ENCODE data around the gene PCDHB2.
"Not testable (repeated sequence)": the region's sequence is repeated elsewhere in the genome, so short reads cannot be mapped to it uniquely, and the experiment has no call there.

Gene PCDHB2

DNA sequence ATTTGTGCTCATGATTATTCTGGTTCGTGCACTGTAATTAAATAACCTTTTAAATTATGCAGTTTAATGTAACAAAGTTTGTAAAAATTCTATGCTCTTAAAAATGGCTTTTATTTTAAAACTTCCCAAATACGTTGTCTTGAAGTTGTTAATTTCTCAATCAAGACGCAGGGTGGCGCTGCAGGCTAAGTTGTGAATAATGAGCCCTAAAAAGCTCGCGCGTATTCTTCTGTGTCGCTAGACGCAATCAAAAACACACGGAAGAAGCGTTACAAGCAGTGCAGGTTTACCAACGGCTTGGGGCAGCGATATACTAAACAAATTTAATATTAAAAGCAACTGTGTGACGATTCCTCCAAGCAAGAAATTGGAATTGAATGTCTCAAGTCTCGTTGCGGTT is 27.1 kb downstream of the PCDHB2 start, which contains the start of gene PCDHB4:
Gene PCDHB4 (plus strand): TSS at position 256 of the 400 bp plus-strand sequence. CDS start 181 bp downstream, outside the sequence.
- TF ChIP-seq, protein P1, sequence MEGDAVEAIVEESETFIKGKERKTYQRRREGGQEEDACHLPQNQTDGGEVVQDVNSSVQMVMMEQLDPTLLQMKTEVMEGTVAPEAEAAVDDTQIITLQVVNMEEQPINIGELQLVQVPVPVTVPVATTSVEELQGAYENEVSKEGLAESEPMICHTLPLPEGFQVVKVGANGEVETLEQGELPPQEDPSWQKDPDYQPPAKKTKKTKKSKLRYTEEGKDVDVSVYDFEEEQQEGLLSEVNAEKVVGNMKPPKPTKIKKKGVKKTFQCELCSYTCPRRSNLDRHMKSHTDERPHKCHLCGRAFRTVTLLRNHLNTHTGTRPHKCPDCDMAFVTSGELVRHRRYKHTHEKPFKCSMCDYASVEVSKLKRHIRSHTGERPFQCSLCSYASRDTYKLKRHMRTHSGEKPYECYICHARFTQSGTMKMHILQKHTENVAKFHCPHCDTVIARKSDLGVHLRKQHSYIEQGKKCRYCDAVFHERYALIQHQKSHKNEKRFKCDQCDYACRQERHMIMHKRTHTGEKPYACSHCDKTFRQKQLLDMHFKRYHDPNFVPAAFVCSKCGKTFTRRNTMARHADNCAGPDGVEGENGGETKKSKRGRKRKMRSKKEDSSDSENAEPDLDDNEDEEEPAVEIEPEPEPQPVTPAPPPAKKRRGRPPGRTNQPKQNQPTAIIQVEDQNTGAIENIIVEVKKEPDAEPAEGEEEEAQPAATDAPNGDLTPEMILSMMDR (IDR thresholded peaks at IDR 0.05; ENCODE audit: control insufficient read depth, extremely low read depth, insufficient read depth), result peak; percentile 58
- peak within 1 kb of the TSS; percentile 23 for H3K4me3 ChIP-seq (ENCODE audit: low read depth, low read length)
- peak; percentile 31 for DNase-seq (ENCODE audit: low read depth)

DNA sequence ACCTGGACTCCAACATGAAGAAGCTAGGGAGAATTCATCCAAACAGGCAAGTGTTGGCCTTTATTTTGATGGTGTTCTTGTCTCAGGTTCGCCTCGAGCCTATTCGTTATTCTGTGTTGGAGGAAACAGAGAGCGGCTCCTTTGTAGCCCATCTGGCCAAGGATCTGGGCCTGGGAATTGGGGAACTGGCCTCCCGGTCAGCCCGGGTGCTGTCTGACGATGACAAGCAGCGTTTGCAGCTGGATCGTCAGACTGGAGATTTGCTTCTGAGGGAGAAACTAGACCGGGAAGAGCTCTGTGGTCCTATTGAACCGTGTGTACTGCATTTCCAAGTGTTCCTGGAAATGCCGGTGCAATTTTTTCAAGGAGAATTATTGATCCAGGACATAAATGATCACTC is 27.6 kb downstream of the PCDHB2 start:
- peak overlapping the region; percentile 23 for H3K4me3 ChIP-seq (ENCODE audit: low read depth, low read length)
- no peak for DNase-seq (ENCODE audit: low read depth)
- TF ChIP-seq, protein P1 (IDR thresholded peaks at IDR 0.05; ENCODE audit: control insufficient read depth, extremely low read depth, insufficient read depth), result no peak

DNA sequence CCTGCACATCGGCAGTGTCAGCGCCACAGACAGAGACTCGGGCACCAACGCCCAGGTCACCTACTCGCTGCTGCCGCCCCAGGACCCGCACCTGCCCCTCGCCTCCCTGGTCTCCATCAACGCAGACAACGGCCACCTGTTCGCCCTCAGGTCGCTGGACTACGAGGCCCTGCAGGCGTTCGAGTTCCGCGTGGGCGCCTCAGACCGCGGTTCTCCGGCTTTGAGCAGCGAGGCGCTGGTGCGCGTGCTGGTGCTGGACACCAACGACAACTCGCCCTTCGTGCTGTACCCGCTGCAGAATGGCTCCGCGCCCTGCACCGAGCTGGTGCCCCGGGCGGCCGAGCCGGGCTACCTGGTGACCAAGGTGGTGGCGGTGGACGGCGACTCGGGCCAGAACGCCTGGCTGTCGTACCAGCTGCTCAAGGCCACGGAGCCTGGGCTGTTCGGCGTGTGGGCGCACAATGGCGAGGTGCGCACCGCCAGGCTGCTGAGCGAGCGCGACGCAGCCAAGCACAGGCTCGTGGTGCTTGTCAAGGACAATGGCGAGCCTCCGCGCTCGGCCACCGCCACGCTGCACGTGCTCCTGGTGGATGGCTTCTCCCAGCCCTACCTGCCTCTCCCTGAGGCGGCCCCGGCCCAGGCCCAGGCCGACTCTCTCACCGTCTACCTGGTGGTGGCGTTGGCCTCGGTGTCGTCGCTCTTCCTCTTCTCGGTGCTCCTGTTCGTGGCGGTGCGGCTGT is 29.2 kb downstream of the PCDHB2 start:
- H3K4me3 ChIP-seq (ENCODE audit: low read depth, low read length); DNase-seq (ENCODE audit: low read depth): not testable (repeated sequence)

DNA sequence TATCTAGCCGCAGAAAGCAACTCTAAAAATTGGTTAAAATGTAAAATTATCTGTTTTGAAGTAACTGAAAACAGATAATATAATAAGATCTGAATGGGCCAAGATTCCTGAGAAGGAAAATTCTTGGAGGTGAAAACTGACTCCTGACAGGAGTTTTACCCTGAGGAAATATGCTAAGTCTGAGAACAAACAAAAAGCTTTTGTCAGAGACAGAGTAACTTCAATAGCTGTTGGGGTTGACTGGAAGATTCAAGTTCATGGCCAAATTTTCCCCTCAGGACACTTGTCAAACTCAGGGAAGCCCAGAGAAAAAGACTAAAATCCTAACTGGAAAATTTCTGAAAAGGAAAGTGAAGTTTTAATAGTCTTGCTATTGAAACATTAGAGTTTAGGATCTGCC is 32.9 kb downstream of the PCDHB2 start:
- TF ChIP-seq, protein P1 (IDR thresholded peaks at IDR 0.05; ENCODE audit: control insufficient read depth, extremely low read depth, insufficient read depth), result no peak
- DNase-seq (ENCODE audit: low read depth), result no peak
- no peak overlapping the region for H3K4me3 ChIP-seq (ENCODE audit: low read depth, low read length)

DNA sequence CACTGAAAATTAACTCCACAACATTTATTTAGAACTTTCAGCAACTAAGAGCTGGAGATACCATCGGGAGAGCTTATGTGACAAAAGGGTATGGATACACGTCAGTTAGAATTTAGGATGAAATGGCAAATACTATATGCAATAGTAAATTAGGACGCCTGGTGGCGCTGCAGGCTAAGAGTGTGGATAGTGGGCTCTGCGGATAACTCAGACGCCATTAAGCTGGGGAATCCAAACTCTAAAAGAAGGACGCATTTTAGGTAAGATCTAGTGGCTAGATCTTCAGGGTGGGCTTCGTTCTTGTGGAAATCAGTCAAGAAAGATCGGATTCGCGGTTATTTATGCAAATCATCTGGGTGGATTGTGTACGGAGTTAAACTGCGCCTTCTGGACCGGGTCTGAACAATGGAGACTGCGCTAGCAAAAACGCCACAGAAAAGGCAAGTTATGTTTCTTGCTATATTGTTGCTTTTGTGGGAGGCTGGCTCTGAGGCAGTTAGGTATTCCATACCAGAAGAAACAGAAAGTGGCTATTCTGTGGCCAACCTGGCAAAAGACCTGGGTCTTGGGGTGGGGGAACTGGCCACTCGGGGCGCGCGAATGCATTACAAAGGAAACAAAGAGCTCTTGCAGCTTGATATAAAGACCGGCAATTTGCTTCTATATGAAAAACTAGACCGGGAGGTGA is 40.8 kb downstream of the PCDHB2 start, which contains the start of gene PCDHB5:
Gene PCDHB5 (plus strand): TSS at position 177 of the 688 bp plus-strand sequence. CDS start 229 bp downstream, at position 406.
- peak within 1 kb of the TSS; percentile 76 for H3K4me3 ChIP-seq (ENCODE audit: low read depth, low read length)
- DNase-seq (ENCODE audit: low read depth), result peak; percentile 15
- TF ChIP-seq, protein P1 (IDR thresholded peaks at IDR 0.05; ENCODE audit: control insufficient read depth, extremely low read depth, insufficient read depth), result peak; percentile 64

DNA sequence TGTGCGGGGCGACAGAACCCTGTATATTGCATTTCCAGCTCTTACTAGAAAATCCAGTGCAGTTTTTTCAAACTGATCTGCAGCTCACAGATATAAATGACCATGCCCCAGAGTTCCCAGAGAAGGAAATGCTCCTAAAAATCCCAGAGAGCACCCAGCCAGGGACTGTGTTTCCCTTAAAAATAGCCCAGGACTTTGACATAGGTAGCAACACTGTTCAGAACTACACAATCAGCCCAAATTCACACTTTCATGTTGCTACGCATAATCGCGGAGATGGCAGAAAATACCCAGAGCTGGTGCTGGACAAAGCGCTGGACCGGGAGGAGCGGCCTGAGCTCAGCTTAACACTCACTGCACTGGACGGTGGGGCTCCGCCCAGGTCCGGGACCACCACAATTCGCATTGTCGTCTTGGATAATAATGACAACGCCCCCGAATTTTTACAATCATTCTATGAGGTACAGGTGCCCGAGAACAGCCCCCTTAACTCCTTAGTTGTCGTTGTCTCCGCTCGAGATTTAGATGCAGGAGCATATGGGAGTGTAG is 41.4 kb downstream of the PCDHB2 start:
- TF ChIP-seq, protein P1 (IDR thresholded peaks at IDR 0.05; ENCODE audit: control insufficient read depth, extremely low read depth, insufficient read depth), result no peak
- peak overlapping the region; percentile 76 for H3K4me3 ChIP-seq (ENCODE audit: low read depth, low read length)
- no peak for DNase-seq (ENCODE audit: low read depth)

DNA sequence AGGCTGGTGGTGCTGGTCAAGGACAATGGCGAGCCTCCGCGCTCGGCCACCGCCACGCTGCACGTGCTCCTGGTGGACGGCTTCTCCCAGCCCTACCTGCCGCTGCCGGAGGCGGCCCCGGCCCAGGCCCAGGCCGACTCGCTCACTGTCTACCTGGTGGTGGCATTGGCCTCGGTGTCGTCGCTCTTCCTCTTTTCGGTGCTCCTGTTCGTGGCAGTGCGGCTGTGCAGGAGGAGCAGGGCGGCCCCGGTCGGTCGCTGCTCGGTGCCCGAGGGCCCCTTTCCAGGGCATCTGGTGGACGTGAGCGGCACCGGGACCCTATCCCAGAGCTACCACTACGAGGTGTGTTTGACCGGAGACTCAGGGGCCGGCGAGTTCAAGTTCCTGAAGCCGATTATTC is 42.9 kb downstream of the PCDHB2 start:
- H3K4me3 ChIP-seq (ENCODE audit: low read depth, low read length); DNase-seq (ENCODE audit: low read depth): not testable (repeated sequence)

All from LNCaP clone FGC (cell line).